Muscle layer of duodenum (tissue), 2 donors: ENCODE results near the gene TAMM41.
A peak's percentile ranks its signal among the peaks of the same experiment; 100 is the strongest.
"Not testable (repeated sequence)": the region's sequence is repeated elsewhere in the genome, so short reads cannot be mapped to it uniquely, and the experiment has no call there.

Experiments used
- H3K27ac ChIP-seq: one replicate; pipeline ENCODE4 v1.7.0; 2013; ENCODE audit warnings: mild to moderate bottlenecking, low read length
- H3K27me3 ChIP-seq: one replicate; pipeline ENCODE4 v1.7.0; 2013; ENCODE audit warnings: low read depth, mild to moderate bottlenecking, control low read depth, low read length
- H3K36me3 ChIP-seq, 2 donors: one replicate each; pipeline ENCODE4 v1.7.0; 2013; ENCODE audit warnings: low read length in 2 of 2, control low read depth in 1 of 2, mild to moderate bottlenecking in 1 of 2; ENCODE audit not compliant: insufficient read depth in 2 of 2, control insufficient read depth in 1 of 2
- H3K4me1 ChIP-seq, 2 donors: one replicate each; pipeline ENCODE4 v1.7.0; 2013; ENCODE audit warnings: low read length in 2 of 2, mild to moderate bottlenecking in 2 of 2, control low read depth in 1 of 2, moderate library complexity in 1 of 2; ENCODE audit not compliant: insufficient read depth in 2 of 2, control insufficient read depth in 1 of 2
- H3K4me3 ChIP-seq, 2 donors: one replicate each; pipeline ENCODE4 v1.7.0; 2013; ENCODE audit warnings: low read length in 2 of 2, low read depth in 1 of 2, mild to moderate bottlenecking in 1 of 2
- H3K9me3 ChIP-seq, 2 donors: one replicate each; pipeline ENCODE4 v1.7.0; 2013; ENCODE audit warnings: low read length in 2 of 2, control low read depth in 1 of 2, mild to moderate bottlenecking in 1 of 2; ENCODE audit not compliant: control insufficient read depth in 1 of 2
- donor health status: healthy.

The TAMM41 gene

GRCh38 chr3:11779626-11780025 is 67.1 kb downstream of the TAMM41 start:
- Histone ChIP-seq H3K4me3 (no peak overlapping the region), H3K27me3 (no peaks in the 10 kb centered on the region), H3K9me3 (no peaks in the 10 kb centered on the region), H3K36me3 (peaks cover 0 to 3% of the 10 kb centered on the region in 2 donors), H3K4me1 (peaks cover 0 to under 1% of the 10 kb centered on the region in 2 donors), H3K27ac (no peak overlapping the region)

- H3K36me3 ChIP-seq = peaks cover 0 to 3% of the 10 kb centered on the region in 2 donors
- no peaks in the 10 kb centered on the region for H3K9me3 ChIP-seq
- H3K4me1 ChIP-seq = peaks cover 0 to 6% of the 10 kb centered on the region in 2 donors
- H3K27me3 ChIP-seq = no peaks in the 10 kb centered on the region
- H3K4me3 ChIP-seq = no peak overlapping the region
- H3K27ac ChIP-seq = no peak overlapping the region
Observed at GRCh38 chr3:11778248-11778647, 68.4 kb downstream of the TAMM41 start.

- Histone ChIP-seq H3K27ac (no peak overlapping the region), H3K27me3 (no peaks in the 10 kb centered on the region), H3K4me1 (peaks cover 0 to 6% of the 10 kb centered on the region in 2 donors), H3K4me3 (no peak overlapping the region), H3K9me3 (no peaks in the 10 kb centered on the region), H3K36me3 (peaks cover 0 to 3% of the 10 kb centered on the region in 2 donors)
Observed at GRCh38 chr3:11776346-11776745, 70.3 kb downstream of the TAMM41 start.

- Histone ChIP-seq H3K36me3 (peaks cover 0 to 3% of the 10 kb centered on the region in 2 donors), H3K27ac (no peak overlapping the region), H3K4me3 (no peak overlapping the region), H3K4me1 (peaks cover 0 to 11% of the 10 kb centered on the region in 2 donors), H3K27me3 (no peaks in the 10 kb centered on the region), H3K9me3 (no peaks in the 10 kb centered on the region)
Observed at GRCh38 chr3:11775493-11775892, 71.2 kb downstream of the TAMM41 start.

- Histone ChIP-seq H3K4me3 (no peak overlapping the region), H3K27me3 (no peaks in the 10 kb centered on the region), H3K36me3 (peaks cover 0 to 3% of the 10 kb centered on the region in 2 donors), H3K27ac (no peak overlapping the region), H3K4me1 (peaks cover 0 to 12% of the 10 kb centered on the region in 2 donors), H3K9me3 (no peaks in the 10 kb centered on the region)
Observed at GRCh38 chr3:11774296-11774877, 72.3 kb downstream of the TAMM41 start.

DNA sequence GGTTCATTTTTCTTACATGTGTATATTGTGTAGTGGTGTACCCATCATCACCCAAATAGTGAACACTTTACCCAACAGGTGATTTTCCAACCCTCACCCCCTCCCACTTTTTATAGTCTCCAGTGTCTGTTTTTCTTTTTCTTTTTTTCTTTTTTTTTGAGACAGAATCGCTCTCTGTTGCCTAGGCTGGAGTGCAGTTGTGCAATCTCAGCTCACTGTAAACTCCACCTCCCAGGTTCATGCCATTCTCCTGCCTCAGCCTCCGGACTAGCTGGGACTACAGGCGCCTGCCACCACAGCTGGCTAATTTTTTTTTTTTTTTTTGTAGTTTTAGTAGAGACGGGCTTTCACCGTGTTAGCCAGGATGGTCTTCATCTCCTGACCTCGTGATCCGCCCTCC is 74.8 kb downstream of the TAMM41 start:
- H3K27me3 ChIP-seq, H3K36me3 ChIP-seq, H3K9me3 ChIP-seq, H3K4me3 ChIP-seq, H3K27ac ChIP-seq: not testable (repeated sequence)
- H3K4me1 ChIP-seq = peaks cover 0 to 12% of the 10 kb centered on the region in 2 donors

DNA sequence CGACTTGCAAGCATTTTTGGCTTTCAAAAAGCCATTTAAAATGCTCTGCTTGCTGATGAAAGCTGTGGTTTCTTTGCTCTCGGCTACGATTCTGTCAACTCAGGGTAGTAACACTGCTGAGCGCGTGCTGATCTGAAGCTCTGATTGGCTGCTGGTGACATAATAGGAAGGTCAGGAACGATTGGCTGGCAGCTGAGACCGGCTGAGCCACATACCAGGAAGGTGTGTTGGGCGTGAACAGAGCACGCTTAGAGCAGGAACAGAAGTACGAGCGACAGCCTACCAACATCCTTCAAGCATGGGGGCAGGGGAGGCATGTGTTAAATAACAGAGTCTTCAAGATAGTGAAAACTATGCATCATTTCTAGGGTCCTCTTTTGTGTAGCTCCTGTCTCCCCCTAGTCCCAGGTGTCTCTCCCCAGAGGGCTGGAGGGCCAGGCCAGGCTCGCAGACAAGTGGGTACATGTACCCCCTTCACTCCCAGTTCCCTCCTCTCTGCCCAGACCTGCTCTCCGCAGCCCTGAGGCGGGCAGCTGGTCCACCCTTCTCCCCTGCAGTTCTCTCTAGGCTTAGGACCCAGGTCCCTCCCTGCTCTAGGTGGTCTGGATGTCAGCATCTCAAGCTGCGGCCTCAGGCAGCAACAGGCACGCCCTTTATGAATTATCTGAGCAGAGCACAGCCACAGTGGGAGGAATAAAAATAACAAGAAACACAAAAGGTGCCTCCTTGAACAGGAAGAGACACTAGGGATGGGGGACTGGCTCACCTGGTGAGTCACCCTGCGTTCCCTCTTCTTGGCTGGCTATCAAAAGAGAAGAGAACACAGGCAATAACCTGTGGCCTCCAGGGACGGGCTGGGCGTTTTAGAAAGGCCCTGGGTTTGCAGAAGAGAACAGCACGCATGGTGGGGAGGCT is 76.0 kb downstream of the TAMM41 start:
- no peaks in the 10 kb centered on the region for H3K36me3 ChIP-seq
- H3K4me3 ChIP-seq = peak overlapping the region; percentile 35 to 43
- H3K27ac ChIP-seq = no peak overlapping the region

GRCh38 chr3:11769704-11770476 is 76.8 kb downstream of the TAMM41 start:
- Histone ChIP-seq H3K27me3 (no peaks in the 10 kb centered on the region), H3K36me3 (no peaks in the 10 kb centered on the region), H3K4me1 (peaks cover 0 to 12% of the 10 kb centered on the region in 2 donors), H3K4me3 (peak overlapping the region; percentile 35 to 43), H3K9me3 (no peaks in the 10 kb centered on the region), H3K27ac (no peak overlapping the region)

More for the DNA sequence above, 76.0 kb downstream of the TAMM41 start:
- Histone ChIP-seq H3K9me3 (no peaks in the 10 kb centered on the region), H3K27me3 (no peaks in the 10 kb centered on the region), H3K4me1 (peaks cover 0 to 12% of the 10 kb centered on the region in 2 donors)

GRCh38 chr3:11768604-11769003 is 78.1 kb downstream of the TAMM41 start:
- Histone ChIP-seq H3K4me3 (no peak overlapping the region), H3K27ac (no peak overlapping the region), H3K4me1 (peaks cover 0 to 6% of the 10 kb centered on the region in 2 donors), H3K27me3 (no peaks in the 10 kb centered on the region), H3K9me3 (no peaks in the 10 kb centered on the region), H3K36me3 (no peaks in the 10 kb centered on the region)

DNA sequence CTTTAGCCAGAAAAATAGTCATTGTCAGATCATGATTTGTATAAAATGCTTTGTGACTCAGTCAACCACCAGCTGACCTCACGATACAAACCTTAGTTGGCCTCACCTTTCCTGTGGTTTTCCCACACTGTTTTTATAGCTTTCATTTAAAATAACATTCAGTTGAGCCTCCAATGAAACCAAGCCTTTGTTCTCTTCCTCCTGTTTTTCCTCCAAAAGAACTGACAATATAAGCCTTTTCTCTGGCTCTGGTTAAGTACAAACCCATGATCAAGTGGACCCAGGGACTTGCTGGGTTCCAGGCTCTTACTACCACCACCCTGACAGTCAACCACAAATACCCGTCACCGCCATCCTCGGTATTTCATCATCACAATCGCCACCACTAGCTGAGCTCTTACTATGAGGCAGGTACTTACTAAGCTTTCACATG is 81.7 kb downstream of the TAMM41 start:
- no peak overlapping the region for H3K4me3 ChIP-seq
- no peaks in the 10 kb centered on the region for H3K36me3 ChIP-seq
- no peak overlapping the region for H3K27ac ChIP-seq
- H3K4me1 ChIP-seq = no peaks in the 10 kb centered on the region
- H3K9me3 ChIP-seq = no peaks in the 10 kb centered on the region
- H3K27me3 ChIP-seq = no peaks in the 10 kb centered on the region

DNA sequence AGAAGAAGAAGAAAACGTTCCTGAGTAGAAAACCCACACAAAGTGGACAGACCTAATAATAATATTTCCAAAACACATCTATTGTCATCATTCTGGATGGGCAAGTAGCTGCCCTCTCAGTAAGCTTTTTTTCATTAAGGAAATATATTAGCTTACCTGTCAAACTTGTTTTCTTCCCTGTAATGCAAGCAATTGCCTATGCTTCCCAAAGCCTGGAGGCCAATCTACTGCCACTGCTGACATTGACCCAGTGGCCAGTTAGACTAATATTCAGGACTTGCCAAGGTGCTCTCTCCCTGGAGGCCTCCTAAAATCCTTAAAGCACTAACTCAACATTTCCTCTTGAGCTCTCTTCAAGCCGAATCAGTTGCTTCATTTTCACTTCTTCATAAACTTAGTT is 86.7 kb downstream of the TAMM41 start:
- no peak overlapping the region for H3K4me3 ChIP-seq
- no peaks in the 10 kb centered on the region for H3K9me3 ChIP-seq
- no peaks in the 10 kb centered on the region for H3K27me3 ChIP-seq
- H3K36me3 ChIP-seq = no peaks in the 10 kb centered on the region
- H3K4me1 ChIP-seq = no peaks in the 10 kb centered on the region
- no peak overlapping the region for H3K27ac ChIP-seq
